Transverse colon (tissue), 4 donors: Measurements from ENCODE around the gene DPEP2NB. TPM values are rescaled to one million over a fixed set of nuclear protein-coding genes. Genes with fewer than 3 reads are reported as not detected.
A peak's percentile ranks its signal among the peaks of the same experiment; 100 is the strongest.
"Not testable (repeated sequence)": the region's sequence is repeated elsewhere in the genome, so short reads cannot be mapped to it uniquely, and the experiment has no call there.

Source experiments
- DNase-seq: peaks from one replicate; pipeline ENCODE4 v3.0.0-alpha.2; 2019
- H3K27ac ChIP-seq, 4 donors: fragments of 200-600 bp; sonication (generic); 2 replicates each; pipeline ENCODE4 v1.5.1; 2016 to 2018; ENCODE audit warnings: inconsistent platforms in 4 of 4
- H3K27me3 ChIP-seq: fragments of 200-600 bp; sonication (generic); 2 replicates; pipeline ENCODE4 v1.5.1; 2017; ENCODE audit warnings: inconsistent platforms
- H3K36me3 ChIP-seq, 4 donors: fragments of 200-600 bp; sonication (generic); 2 replicates each; pipeline ENCODE4 v1.5.1; 2017 to 2019; ENCODE audit warnings: inconsistent platforms in 4 of 4
- H3K4me1 ChIP-seq, 4 donors: fragments of 200-600 bp; sonication (generic); 2 replicates each; pipeline ENCODE4 v1.5.1; 2017 to 2020; ENCODE audit warnings: inconsistent platforms in 4 of 4
- H3K4me3 ChIP-seq, 4 donors: fragments of 200-600 bp; sonication (generic); 1 replicate in 1 of 4; 2 replicates in 3 of 4; pipeline versions ENCODE4 v1.5.1 to v1.6.1; 2017 to 2019; ENCODE audit warnings: inconsistent platforms in 4 of 4
- H3K9me3 ChIP-seq, 2 donors: fragments of 200-600 bp; sonication (generic); 2 replicates each; pipeline ENCODE4 v1.5.1; 2017 to 2019; ENCODE audit warnings: inconsistent platforms in 2 of 2
- CTCF ChIP-seq, 5 experiments: fragments of 200-600 bp in 3 of 5; fragments of 450-650 bp in 2 of 5; sonication (generic) in 3 of 5; IDR thresholded peaks; 1 replicate in 2 of 5; 2 replicates in 3 of 5; pipeline ENCODE4 v1.5.1; 2016 to 2017; ENCODE audit warnings: antibody characterized with exemption in 5 of 5, inconsistent platforms in 3 of 5, mild to moderate bottlenecking in 2 of 5, moderate library complexity in 1 of 5
- EP300 ChIP-seq: sonication (generic); formaldehyde crosslinking; IDR thresholded peaks from one replicate; pipeline ENCODE4 v1.6.1; 2017; ENCODE audit warnings: antibody characterized with exemption, low read depth
- POLR2A ChIP-seq: fragments of 450-650 bp; IDR thresholded peaks from one replicate; pipeline ENCODE4 v1.6.1; 2016; ENCODE audit warnings: antibody characterized with exemption, mild to moderate bottlenecking, moderate library complexity
- POLR2AphosphoS5 ChIP-seq, 3 donors: sonication (generic); formaldehyde crosslinking; IDR thresholded peaks; one replicate each; pipeline ENCODE4 v1.6.1; 2016; ENCODE audit warnings: antibody characterized with exemption in 3 of 3
- WGBS, 2 donors: methylation state at CpG; one replicate each; pipeline ENCODE4 v1.1.5; 2018; ENCODE audit warnings: low coverage in 1 of 2; 5-methylcytosine and 5-hydroxymethylcytosine counted together
- in situ Hi-C, 4 donors: fragments of 200-750 bp; cut with MboI; loops; one replicate each; pipeline versions ENCODE4 v1.15.0 to v1.15.1; 2017; ENCODE audit warnings: low sequenced_read_pairs in 3 of 4, low pct_ligation_motif_present in 1 of 4, low pct_unique_long_range_greater_than_20kb in 1 of 4
- intact Hi-C: fragments of 100-400 bp; cut with DNase I; formaldehyde crosslinking; loops from one replicate; pipeline ENCODE4 v1.15.1; 2023; ENCODE audit warnings: low total_unique reads
- total RNA-seq, 4 donors: library from RNA; depleted of rRNA; stranded (reverse); fragments of >200 nt; gene quantifications; one replicate each; pipeline ENCODE4 v1.1.0, GENCODE V29; 2016

DPEP2NB gene
- total RNA-seq, 4 donors from 2014 or later = not detected

GRCh38 chr16:67977469-67978227 lies 38.1 kb downstream of the DPEP2NB start:
- no peak overlapping the region for H3K27ac ChIP-seq
- intact Hi-C loops (no loop called here), in situ Hi-C loops (no loop called here)
- H3K4me3 ChIP-seq = no peak overlapping the region
- H3K27me3 ChIP-seq = no peaks in the 10 kb centered on the region
- TF ChIP-seq EP300 (no peak), CTCF (IDR thresholded peaks at IDR 0.05) (no peak), POLR2AphosphoS5 (IDR thresholded peaks at IDR 0.05) (no peak), POLR2A (no peak)
- DNase-seq = no peak
- 92 to 100% methylated on average over 1 to 9 of the region's 9 CpGs for WGBS, 2 donors
- H3K9me3 ChIP-seq = no peaks in the 10 kb centered on the region
- H3K4me1 ChIP-seq = no peaks in the 10 kb centered on the region
- no peaks in the 10 kb centered on the region for H3K36me3 ChIP-seq

GRCh38 chr16:67977005-67977404 lies 38.7 kb downstream of the DPEP2NB start:
- 75% methylated on average over 4 of the region's 5 CpGs; no CpG with 5 or more reads in 1 of the 2 donors for WGBS, 2 donors
- intact Hi-C loops = no loop called here
- Histone ChIP-seq H3K4me3 (no peak overlapping the region), H3K27me3 (no peaks in the 10 kb centered on the region), H3K9me3 (no peaks in the 10 kb centered on the region), H3K4me1 (no peaks in the 10 kb centered on the region), H3K27ac (no peak overlapping the region), H3K36me3 (no peaks in the 10 kb centered on the region)
- TF ChIP-seq EP300 (no peak), POLR2A (no peak), POLR2AphosphoS5 (IDR thresholded peaks at IDR 0.05) (no peak), CTCF (IDR thresholded peaks at IDR 0.05) (no peak)
- in situ Hi-C loops = no loop called here
- no peak for DNase-seq

- intact Hi-C loops (no loop called here), in situ Hi-C loops (no loop called here)
- DNase-seq = no peak
- Histone ChIP-seq H3K27me3 (no peaks in the 10 kb centered on the region), H3K4me1 (no peaks in the 10 kb centered on the region), H3K27ac (no peak overlapping the region), H3K9me3 (no peaks in the 10 kb centered on the region), H3K4me3 (no peak overlapping the region), H3K36me3 (no peaks in the 10 kb centered on the region)
- no peak for TF ChIP-seq POLR2A
- 100% methylated on average over 2 of the region's 2 CpGs; no CpG with 5 or more reads in 1 of the 2 donors for WGBS, 2 donors
Measured at GRCh38 chr16:67976205-67976604, 39.5 kb downstream of the DPEP2NB start.

- Histone ChIP-seq H3K4me1 (no peaks in the 10 kb centered on the region), H3K27ac (peak overlapping the region in 1 of 4 donors; percentile 30), H3K27me3 (no peaks in the 10 kb centered on the region), H3K4me3 (no peak overlapping the region), H3K36me3 (no peaks in the 10 kb centered on the region), H3K9me3 (no peaks in the 10 kb centered on the region)
- TF ChIP-seq POLR2AphosphoS5 (IDR thresholded peaks at IDR 0.05) (no peak), EP300 (no peak), POLR2A (no peak), CTCF (IDR thresholded peaks at IDR 0.05) (no peak)
- WGBS, 2 donors = 54 to 72% methylated on average over 4 to 14 of the region's 14 CpGs
- in situ Hi-C loops (no loop called here), intact Hi-C loops (no loop called here)
- no peak for DNase-seq
Measured at GRCh38 chr16:67975321-67976105, 40.2 kb downstream of the DPEP2NB start.

GRCh38 chr16:67972285-67972684 lies 43.4 kb downstream of the DPEP2NB start:
- H3K9me3 ChIP-seq, DNase-seq, H3K27ac ChIP-seq, in situ Hi-C loops, H3K36me3 ChIP-seq, H3K4me3 ChIP-seq: not testable (repeated sequence)
- peaks cover 0 to 10% (median 8%) of the 10 kb centered on the region in 4 donors for H3K4me1 ChIP-seq
- intact Hi-C loops = loop anchor here (5.0 kb wide), 1 partner anchor 1675 kb away; no protein-coding TSS in a partner anchor
- WGBS, 2 donors = 75 to 89% methylated on average over 3 to 7 of the region's 7 CpGs
- peaks cover 22% of the 10 kb centered on the region for H3K27me3 ChIP-seq
